NOMO-1 treated with DMSO at 0.1 percent for 48 hours (cell line): ENCODE data around the gene PLCB2.
A peak's percentile ranks its signal among the peaks of the same experiment; 100 is the strongest.

ENCODE experiments used
- DNase-seq: peaks from one replicate; lab custom pipeline; 2025; ENCODE audit not compliant: unreplicated experiment; lab: John Stamatoyannopoulos, UW

PLCB2 gene

DNA sequence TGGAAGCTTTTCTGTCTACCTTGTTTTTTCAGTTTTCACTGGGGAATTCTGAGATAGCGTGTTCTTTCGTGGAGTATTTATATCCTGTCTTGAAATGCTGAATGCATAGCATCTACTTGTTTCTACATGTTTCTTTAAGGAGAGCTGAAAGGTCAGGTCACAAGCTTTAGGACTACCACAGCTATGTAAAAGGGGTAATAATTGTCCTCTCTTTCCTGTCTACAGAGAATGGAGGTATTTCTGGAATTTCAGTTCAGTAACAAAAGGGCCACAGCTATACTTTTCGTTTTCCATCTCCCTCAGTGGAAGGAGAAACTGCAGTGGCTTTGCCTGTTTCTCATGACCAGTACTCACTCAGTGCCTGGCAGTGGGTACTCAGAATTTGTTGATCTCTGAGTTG is 20.4 kb upstream of the PLCB2 start:
- no peak for DNase-seq

DNA sequence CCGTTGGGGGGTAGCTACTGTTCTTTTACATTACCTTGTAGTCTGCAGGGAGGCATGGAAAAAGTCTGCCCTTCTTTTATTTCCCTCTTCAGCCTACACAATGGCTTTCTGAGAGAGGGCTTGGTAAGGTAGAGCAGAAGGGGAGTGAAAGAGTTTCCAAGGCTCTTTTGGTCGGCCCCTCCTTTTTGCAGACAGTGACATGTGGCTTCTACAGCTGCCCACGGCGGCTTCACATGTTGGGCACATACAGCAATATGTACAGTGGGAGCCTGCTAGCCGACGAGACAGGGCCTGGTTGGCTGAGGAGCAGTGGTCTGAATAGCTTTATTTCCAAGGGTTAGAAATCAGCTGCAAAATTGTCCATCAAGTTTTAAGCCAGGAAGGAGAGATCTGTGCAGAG is 19.7 kb upstream of the PLCB2 start:
- no peak for DNase-seq

DNA sequence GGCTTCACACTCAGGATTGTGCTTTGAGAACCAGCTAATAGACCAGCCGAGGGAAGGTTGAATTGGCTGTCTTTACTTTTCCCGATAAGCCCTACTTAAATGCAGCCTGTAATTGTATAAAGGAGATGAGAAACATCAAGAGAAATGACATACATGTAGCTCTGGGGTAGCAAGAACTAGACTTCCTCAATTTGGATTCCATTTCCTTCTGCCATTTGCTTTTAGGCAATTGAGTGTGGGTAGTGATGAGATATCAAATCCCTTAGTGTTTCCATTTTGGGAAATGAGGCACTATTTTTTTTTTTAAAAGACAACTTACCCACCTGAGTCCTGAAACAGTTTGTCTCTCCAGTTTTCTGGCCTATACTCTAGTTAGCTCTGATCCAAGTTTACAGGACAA is 18.0 kb upstream of the PLCB2 start:
- DNase-seq: peak; percentile 32

DNA sequence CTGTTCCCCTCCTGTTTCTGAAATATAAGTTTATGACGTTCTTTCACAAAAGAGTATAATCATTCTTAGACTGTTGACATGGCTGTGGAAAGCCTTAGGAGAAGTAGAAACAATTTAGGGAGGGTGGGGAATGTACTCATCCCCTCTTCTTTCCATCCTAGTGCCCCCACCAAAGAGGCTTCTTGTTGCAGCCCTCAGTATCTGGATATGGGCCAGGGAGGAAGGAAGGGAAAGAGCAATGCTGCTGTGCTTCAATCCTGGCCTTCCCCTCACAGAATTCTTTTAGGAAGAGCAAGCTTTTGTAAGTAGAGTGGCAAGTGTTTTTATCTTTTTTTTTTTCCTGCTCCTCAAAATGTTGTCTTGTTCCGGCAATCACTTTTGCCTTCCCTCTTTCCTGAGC is 17.5 kb upstream of the PLCB2 start:
- no peak for DNase-seq

DNA sequence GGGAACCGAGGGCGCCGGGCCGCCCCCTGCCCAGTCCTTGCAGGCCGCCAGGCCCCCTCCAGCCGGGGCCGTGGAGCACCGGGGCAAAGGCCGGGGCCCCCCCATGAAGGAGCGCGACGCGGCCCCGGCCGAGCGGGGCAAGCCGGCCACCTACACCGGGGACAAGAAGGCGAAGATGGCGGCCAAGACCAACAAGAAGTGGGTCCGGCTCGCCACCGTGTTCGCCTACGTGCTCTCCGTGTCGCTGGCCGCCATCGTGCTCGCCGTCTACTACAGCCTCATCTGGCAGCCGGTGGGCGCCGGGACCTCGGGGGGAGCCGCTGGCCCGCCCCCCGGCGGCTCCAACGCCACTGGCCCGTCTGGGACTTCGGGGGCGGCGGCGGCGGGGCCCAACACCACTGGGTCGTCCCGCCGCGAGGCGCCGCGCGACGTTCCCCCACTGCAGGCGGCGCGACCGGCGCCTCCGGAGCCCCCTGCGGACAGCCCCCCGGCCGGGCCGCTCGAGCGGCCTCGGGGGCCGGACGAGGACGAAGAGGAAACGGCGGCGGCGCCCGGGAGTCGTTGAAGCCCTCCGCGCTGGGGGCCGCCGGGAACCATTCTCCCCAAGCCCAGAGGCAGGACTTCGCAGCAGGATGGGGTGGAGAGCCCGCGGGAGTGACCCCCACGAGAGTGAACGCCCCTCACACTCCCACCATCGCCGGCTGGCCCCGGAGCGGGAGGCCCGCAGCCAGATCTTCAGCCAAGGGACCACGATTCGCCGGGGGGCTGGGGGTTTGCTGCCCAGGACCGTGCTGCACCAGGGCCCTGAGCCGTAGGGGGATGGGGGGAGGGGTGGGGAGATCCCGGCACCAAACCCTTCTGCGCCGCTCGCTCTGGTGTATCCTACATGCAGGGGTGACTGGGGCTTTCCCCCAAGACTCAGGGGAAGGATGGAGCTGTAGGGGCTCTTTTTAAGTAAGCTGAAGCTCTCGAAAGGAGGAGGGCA is 16.5 kb upstream of the PLCB2 start:
- DNase-seq: no peak

DNA sequence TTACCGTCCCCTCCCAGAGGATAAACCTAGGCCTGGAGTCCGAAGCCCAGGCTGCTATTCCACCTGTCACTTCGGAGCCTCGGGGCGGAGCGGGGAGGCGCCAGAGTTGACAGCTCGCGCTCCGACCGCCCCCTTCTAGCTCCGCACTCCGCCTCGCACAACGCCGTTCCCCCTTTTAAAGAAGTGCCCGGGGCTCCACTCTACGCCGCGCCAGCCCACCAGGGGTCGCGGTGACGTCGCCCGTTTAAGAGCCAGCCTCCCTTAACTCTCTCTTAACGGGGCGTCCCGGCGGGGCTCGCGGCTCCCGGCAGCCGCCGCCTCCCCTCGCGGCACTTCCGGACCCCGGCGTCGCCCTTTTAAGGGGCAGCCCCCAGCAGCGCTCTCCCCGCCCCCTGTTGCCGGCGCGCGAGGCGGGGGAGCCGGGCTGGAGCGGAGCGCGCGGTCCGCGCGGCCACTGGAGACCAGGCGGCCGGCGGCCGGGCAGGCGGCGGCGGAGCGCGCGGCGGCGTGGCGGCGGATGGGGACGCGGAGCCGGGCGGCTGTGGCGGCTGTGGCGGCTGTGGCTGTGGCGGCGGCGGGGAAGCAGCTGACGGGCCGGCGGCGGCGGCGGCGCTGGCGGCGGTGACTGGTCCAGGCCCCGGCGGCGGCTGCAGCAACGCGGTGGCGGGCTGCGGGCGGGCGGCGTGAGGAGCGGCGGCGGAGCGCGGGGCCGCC is 15.7 kb upstream of the PLCB2 start, which contains the start of gene INAFM2:
TSS of gene INAFM2 (plus strand) at position 454 of the 714 bp plus-strand sequence. CDS start 364 bp downstream, outside the sequence.
- peak; percentile 98 for DNase-seq

DNA sequence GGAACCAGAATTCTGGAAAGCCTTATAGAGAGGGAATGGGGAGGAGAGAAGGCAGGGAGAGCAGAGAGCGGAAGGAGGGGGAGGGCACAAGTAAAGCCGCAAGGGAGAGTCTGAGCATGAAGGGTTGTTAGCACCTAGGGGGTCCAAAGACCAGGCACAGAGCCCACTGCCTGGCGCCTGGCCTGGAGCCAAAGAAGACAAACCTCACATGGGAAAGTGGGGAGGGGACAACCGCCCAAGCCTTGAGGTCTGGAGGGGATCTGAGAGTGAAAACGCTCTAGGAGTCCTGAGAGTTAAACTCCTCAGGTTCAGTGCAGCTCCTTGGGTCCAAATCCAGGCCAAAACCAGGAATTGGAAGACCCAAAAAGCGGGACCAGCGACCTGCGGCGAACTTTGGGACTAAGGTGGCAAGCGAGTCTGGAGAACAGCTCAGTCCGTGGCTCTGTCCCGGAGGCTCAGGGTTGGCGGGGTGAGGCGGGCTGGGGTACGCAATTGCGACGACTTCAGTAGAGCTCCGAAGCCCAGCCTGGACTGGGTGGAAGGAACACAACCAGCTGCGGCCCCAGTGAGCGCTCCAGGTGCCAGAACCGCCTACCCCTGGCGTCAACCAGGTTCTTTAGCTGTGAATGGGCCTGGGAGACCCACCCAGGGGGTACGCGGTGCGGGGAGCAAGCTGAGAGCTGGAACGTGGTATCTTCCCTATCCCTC is 14.9 kb upstream of the PLCB2 start:
- no peak for DNase-seq

DNA sequence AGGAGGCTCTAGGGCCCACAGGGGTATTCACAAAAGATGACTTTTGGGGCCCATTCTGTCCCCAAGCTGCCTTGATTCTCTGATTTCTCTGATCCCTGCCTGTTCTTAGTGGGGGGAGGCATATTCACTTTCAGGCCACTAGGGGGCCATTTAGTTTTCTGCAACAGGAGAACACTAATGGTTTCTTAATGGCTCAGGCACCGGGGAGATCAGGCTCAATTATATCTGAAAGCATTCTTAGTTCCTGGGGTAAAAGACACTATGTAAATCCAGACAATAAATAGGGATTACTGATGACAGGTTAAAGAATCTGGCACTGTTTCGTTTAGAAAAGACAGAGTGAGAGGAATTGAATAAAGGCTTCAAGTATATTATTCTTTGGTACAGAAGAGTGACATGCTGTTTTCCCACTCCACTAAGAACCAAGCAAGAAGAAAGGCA is 13.2 kb upstream of the PLCB2 start:
- DNase-seq: peak; percentile 74

DNA sequence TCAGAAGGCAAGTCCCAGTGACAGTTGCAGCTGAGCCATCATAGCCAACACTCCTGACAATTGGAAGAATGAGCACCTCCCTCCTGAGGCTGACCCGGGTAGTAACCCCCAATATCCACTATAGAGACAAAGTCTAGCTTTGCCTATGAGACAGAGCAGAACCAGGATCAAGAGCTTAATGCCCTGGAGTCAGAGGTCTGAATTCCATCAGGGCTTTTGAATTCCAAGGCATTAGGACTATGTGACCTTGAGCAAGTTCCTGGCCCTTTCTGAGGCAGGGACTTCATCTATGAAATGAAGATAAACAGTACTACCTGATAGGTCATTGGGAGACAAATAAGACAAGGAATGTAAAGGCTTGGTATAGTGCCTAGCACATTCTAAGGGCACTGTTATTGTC is 12.7 kb upstream of the PLCB2 start:
- no peak for DNase-seq

DNA sequence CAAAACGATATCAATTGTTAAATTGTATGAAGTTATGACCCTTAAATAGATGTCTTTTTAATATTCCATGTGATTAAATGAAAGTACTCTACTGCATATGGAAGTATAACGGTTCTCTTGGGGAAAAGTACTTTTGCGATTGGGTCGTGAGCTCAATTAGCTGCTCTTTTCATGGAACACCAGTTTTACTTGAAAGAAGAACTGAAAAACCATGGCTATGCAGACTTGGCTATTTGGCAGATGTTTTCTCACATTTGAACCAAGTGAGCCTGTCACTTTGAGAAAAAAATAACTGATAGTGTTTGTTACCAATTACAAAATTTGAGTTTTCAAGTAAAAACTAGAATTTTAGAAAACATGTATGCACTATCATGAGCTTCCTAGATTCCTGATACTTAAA is 9.8 kb upstream of the PLCB2 start:
- no peak for DNase-seq

DNA sequence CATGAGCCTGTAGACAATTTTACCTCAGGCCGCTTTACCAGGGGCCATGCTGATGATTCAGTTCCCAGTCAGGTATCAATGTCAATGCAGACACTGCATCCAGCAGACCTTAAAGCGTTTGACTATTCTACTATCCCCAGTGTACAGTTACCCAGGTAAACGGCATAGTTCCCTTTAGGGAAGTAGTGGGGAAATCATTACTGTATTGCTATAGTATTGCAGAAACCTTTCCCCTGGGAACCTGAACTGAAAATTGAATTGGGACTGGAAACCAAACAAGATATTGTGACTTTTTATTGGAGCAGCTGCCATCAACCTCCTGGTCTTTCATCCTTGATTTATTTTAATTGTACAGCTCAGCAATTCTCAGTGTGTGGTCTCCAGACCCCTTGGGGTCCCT is 9.2 kb upstream of the PLCB2 start:
- DNase-seq: no peak

DNA sequence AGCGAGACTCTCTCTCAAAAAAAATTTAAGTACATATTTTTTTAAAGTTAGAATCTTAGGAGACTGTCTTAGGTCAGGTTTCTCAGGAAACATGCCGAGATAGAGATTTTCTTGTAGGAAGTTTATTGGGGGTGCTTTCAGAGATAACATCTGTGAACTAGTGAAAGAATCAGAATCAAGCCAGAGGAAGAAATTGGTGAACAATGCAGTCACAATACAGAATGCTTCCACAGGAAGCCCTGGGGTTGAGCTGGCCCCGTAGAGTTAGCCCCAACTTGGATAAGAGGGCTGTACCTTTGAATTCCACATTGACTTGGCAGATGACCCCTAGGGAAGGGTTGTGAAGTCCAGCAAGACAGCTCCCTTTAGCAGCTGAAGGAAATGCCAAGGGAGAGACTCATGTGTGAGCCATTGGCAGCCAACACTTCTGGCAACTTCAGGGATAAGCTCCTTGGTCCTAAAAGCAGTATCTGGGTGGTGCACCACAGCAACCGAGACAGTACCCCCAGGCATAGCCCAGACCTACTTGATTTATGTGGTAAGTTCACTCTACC is 7.1 kb upstream of the PLCB2 start:
- no peak for DNase-seq

DNA sequence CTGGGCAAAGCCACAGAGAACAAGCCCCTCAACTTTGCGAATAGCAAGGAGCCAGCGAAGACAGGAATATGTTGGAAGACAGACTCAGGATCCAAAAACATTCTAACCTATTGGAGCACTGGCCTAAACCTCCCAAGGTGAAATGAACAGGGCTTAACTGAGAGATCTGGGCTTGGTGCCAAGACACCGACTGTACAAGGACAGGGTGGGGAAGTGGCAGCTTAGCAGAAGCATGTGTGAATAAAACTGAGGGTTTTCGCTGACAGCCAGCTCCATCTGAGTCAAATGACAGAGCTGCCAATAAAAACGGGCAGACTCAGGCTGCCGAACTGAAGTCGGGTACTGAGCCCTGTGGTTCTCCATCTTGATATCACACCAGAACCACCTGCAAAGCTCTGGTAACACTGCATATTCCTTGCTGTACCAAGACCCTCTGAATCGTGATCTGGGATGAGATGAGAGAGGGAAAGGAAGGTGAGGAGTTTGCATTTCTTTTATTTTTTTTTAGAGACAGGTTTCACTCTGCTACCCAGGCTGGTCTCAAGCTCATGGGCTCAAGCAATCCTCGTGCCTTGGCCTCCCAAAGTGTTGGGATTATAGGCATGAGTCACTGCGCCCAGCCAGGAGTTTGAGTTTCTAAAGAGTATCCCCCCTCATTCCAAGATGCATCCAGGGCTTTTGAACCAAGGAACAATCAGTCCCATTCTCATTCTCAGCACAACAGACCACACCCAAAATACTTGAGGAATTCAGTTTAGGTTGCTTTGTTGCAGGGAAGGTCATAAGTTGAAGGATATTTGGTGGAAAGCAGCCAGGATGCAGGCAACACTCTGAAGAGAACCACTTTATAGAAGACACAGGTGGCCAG is 6.0 kb upstream of the PLCB2 start:
- peak; percentile 70 for DNase-seq

DNA sequence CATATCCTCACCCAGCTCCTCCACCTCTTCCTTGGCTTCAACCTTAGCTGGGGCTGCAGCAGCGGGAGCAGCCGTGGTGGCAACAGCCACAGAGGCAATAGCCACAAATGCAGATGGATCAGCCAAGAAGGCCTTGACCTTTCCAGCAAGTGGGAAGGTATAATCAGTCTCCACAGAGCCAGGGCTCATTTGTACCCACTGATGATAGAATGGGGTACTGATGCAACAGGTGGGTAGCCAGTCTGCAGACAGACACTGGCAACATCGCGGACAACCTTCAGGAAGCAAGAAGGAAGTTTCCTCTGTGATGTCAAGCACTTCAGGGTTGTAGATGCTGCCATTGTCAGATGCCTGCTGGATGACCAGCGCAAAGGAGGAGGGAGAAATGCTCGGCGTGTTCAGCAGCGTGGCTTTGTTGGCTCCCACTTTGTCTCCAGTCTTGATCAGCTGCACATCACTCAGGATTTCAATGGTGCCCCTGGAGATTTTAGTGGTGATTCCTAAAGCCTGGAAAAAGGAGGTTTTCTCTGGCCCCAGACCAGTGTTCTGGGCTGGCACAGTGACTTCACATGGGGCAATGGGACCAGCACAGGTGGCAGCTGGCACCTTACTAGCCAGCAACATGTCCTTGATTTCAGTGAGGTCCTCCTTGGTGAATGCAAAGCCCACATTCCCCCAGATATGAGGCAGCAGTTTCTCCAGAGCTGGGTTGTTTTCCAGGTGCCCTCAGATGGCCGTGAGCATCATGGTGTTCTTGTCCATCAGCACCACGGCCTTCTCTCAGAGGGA is 4.8 kb upstream of the PLCB2 start:
- no peak for DNase-seq

DNA sequence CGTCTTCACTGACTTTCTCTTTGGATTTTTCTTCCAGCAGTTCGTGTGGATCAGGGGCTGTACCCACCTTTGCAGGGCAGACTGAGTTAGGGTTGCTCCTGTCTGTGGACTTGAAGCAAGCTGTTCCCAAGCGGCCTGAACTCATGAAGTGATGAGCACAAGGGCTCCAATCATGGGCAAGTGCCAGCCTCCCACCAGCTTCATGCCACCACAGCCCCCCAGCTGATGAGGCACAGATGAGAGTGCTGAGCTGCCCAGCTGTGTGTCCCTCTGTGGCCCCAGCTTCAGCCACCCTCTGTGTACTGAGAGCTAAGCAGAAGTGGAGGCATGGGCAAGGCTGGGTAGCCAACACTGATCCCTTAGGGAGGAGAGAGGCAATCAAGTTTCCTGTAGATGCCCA is 3.3 kb upstream of the PLCB2 start:
- no peak for DNase-seq

DNA sequence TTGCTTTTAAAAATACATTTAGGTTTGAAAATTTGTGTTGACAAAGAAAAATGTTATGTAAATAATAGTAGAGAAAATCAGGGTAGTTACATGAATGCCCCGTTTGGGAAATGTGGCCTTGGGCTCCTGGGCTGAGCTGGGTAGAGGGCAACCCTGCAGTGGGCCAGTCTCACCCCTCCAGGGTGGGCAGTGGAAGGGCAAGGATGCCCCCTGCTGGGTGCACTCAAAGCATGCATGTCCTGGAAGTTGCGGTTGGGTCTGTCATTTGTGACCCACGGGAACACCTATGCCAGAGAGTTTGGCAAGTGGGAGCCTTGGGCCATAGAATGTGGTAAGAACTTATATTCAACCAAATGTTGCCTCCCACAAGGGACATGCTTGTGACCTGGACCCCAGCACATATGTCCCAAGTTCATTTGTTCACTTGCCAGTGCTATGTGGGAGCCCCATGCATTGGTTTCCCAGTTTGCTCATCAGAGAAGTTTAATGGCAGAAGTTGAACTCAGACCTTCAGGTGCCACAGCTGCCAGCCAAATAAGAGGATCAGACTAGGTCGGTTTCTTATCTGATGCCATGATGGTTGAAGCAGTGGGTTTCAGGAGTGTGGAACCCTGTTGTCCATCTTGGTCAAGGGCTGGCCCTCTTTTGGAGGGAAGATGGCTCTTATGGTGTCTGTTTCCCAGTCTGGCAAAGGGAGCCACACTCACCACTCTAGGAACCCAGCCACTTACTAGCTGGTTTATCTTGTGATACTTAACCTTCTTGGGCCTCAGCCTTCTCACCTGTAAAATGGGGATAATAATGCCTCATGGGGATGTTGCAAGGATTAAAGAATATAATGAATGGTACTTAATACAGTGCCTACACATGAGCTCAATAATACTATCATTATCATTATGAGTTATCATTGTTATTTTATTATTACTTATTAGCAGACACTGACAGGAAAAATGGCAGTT is 2.5 kb upstream of the PLCB2 start:
- DNase-seq: peak; percentile 47

DNA sequence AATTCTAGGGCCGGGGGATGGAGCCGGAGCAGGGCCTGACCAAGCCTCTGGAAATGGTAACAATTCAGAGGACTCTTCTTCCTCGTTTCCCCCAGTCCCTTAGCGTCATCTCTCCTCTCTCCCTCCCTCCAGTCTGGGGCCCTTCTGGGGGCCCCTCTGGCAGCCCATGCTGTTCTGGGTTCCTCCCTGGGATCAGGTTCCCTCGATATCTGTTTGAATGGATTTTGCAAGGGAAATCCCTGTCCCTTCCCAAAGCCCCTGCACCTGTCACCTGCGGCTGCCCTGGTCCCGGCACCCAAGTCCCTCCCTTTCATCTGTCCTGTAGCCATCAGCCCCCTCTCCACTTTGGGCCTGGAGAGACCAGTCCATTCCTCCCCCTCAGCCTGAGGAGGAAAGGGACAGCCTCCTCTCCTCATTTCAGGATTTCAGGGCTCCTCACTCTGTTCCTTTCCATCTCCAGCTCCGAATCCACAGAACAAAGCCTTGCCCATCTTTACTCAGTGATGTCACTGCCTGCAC is 1.7 kb upstream of the PLCB2 start:
- DNase-seq: no peak

DNA sequence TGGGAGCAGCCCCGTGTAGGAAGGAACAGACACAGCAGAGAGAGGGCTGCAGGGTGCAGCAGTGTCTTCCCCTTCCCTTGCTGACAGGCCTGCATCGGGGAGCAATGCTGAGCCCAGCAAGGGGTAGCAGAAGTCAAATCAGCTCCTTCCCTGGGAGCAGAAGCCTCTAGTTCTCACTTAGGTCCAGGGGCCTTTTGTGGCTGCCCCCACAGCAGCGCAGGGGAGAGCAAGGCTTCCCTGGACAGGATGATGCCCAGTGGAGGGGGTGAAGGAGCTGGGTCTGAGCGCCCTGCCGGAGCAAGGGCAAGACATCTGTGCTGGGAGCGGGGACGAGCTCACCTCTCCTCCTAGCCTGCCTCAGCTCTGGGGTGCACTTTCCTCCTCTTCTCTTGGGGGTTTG is 827 bp downstream of the PLCB2 start:
- DNase-seq: no peak
